LNCaP clone FGC (cell line): ENCODE results near the gene VWA7.

Source experiments
- DNase-seq: peaks from one replicate; pipeline ENCODE4 v3.0.0-alpha.2; 2011; ENCODE audit warnings: low read depth
- H3K4me3 ChIP-seq: 2 replicates; pipeline ENCODE4 v1.5.1; 2011; ENCODE audit warnings: mild to moderate bottlenecking, low read depth, low read length, control low read depth
- CTCF ChIP-seq: IDR thresholded peaks from 2 replicates; pipeline ENCODE4 v1.5.1; 2012; ENCODE audit warnings: mild to moderate bottlenecking; ENCODE audit not compliant: control insufficient read depth, insufficient read depth; ENCODE audit errors: extremely low read depth

VWA7 gene

DNA sequence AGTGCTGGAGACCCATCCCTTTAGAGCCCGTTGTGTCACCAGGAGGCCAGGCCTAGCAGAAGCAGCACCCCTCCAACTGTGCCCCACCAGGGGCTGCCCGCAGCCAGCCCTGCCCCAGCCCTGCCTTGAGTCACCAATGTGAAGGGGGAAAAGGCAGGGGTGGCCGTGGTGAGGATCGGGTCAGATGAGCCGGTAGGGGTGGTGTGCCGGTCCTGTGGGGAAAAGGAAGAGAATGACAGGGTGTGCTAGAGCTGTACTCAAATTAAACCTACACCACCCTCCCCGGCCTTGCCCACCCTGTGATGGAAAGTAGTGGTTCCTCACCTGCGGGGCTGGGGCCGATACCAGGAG, 11.6 kb downstream of the VWA7 start:
- no peak for TF ChIP-seq CTCF
- no peak for DNase-seq
- no peak overlapping the region for H3K4me3 ChIP-seq

DNA sequence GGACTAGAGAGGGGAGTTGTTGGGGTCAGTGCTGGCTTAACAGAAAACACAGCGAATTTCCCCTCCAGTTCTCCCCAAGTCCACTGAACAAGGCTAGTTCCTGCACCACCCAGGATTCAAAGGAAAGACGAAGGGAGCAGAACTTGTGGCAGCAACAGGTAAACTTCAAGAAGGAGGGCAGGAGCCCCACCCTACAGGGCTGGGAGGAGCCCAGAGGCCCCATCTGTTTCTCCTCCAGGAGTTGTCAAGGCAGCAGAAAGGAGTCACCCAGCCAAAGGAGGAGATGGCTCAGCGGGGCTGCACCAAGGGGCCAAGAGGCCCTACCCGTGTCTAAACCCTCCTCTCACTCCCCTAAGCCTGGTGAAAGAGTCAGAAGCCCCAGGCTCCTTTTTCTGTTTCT, 12.9 kb downstream of the VWA7 start:
- no peak for DNase-seq
- TF ChIP-seq CTCF: no peak
- no peak overlapping the region for H3K4me3 ChIP-seq

GRCh38 chr6:31763619-31763940, 13.5 kb downstream of the VWA7 start:
- no peak for TF ChIP-seq CTCF
- H3K4me3 ChIP-seq: no peak overlapping the region
- DNase-seq: no peak

- no peak for TF ChIP-seq CTCF
- H3K4me3 ChIP-seq: no peak overlapping the region
- DNase-seq: no peak
Measured at GRCh38 chr6:31762878-31763618, 14.1 kb downstream of the VWA7 start.

GRCh38 chr6:31762356-31762755, 14.8 kb downstream of the VWA7 start, which contains the start of gene SAPCD1:
SAPCD1 (plus strand) TSS chr6:31762656; CDS start chr6:31763055, 399 bp downstream.
- no peak within 1 kb of the TSS for H3K4me3 ChIP-seq
- TF ChIP-seq CTCF: no peak

DNA sequence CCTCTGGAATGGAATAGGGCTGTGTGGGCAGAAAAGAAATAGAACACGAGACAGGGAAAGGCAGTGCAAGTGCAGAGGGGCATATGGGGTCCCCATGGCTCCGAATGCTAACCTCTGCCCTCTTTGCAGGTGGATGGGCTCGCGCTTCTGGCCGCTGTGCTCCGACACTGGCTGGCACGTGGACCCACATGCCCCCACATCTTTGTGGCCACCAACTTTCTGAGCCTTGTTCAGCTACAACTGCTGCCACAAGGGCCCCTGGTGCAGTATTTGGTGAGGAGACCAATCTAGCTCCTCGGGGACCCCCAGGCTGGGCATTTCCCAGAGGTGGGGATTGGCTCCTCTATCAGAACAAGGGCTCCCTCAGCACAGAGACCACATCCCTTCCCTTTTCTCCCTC, 15.8 kb downstream of the VWA7 start:
- no peak overlapping the region for H3K4me3 ChIP-seq
- TF ChIP-seq CTCF: no peak
- no peak for DNase-seq

More at GRCh38 chr6:31762356-31762755, 14.8 kb downstream of the VWA7 start, which contains the start of gene SAPCD1:
- no peak for DNase-seq

- no peak overlapping the region for H3K4me3 ChIP-seq
- DNase-seq: no peak
- TF ChIP-seq CTCF: no peak
Measured at GRCh38 chr6:31760790-31761189, 16.3 kb downstream of the VWA7 start.
